Coronary artery (tissue), 2 donors: Measurements from ENCODE around the gene DYNC1I1.

Source experiments
- DNase-seq: peaks from one replicate; pipeline ENCODE4 v3.0.0-alpha.2; 2017; ENCODE audit warnings: low spot score
- H3K27ac ChIP-seq, 2 donors: fragments of 200-600 bp; sonication (generic); one replicate each; pipeline ENCODE4 v1.5.1; 2016 to 2019
- H3K4me3 ChIP-seq: fragments of 200-600 bp; sonication (generic); 2 replicates; pipeline ENCODE4 v1.5.1; 2016; ENCODE audit warnings: mild to moderate bottlenecking, moderate library complexity
- TF ChIP-seq, protein P1 (sequence below): fragments of 200-600 bp; sonication (generic); IDR thresholded peaks from one replicate; pipeline ENCODE4 v1.5.1; 2019; ENCODE audit warnings: antibody characterized with exemption

Gene DYNC1I1

DNA sequence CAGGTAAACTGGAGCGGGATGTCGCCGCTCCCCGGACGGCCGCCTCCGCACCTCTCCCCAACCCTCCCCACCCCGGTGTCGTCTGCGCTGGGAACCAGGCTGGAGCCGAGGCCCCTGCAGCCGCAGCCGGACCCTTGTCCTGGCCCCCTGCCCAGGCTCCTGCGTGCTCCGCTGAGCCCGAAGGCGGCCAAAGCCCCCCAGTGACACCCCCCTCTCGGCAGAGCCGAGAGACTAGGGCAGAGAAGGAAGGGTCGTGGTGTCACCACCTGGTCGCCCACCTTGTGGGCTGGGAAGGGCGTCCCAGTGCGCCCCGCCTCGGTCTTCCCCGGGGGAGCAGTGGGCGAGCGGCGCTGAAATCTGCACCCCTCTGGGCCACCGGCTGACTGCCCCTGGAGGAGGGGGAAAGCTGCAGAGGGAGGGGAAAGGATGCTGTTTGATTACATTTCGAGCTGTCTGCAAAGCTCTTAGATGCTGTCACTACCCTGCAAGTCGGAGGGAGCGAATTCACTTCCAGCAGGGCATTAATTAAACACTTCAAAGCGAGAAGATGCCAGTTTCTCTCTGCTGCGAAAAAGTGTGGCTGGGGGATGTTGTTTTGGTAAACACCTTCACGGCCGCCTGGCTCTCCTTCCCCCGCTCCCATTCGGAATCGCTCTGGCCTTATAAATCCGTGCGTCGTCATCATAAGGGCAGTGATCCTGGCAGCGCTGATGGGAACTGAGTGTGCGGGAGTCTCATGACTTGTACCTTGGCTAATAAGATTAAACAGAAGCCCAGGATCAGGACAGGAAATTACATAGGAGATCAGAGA lies 622 bp downstream of the DYNC1I1 start:
- TF ChIP-seq, protein P1, sequence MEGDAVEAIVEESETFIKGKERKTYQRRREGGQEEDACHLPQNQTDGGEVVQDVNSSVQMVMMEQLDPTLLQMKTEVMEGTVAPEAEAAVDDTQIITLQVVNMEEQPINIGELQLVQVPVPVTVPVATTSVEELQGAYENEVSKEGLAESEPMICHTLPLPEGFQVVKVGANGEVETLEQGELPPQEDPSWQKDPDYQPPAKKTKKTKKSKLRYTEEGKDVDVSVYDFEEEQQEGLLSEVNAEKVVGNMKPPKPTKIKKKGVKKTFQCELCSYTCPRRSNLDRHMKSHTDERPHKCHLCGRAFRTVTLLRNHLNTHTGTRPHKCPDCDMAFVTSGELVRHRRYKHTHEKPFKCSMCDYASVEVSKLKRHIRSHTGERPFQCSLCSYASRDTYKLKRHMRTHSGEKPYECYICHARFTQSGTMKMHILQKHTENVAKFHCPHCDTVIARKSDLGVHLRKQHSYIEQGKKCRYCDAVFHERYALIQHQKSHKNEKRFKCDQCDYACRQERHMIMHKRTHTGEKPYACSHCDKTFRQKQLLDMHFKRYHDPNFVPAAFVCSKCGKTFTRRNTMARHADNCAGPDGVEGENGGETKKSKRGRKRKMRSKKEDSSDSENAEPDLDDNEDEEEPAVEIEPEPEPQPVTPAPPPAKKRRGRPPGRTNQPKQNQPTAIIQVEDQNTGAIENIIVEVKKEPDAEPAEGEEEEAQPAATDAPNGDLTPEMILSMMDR, result no peak
- H3K4me3 ChIP-seq, result peak overlapping the region; percentile 93
- DNase-seq, result no peak
- H3K27ac ChIP-seq, result peak overlapping the region; percentile 6 to 30

DNA sequence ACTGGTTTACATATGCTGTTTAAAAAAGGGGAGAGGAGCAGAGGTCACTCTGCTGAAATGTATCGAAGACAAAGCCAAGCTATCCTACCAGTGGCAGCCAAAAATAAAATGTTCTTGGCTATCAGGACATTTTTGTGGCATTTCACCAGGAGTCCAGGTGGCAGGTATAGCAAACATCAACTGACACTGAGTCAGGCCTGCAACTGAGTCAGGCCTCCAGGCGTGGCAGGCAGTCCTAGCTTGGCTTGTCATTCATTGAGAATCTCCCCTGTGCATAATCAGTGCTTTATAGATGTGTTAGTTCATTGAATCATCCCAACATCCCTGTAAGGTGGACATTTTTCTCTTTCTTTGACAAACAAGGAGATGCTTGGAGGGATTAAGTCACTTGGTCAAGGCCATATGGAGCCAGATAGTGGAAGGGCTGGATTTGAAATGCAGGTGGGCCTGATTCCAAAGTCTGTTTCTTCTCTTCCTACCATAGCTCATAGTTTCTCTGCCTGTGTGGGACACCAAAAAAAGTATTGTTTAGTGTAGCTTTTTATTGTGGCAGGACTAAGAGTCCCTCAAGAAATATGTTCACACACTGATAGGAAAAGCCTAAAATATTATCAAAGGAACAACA lies 4.3 kb downstream of the DYNC1I1 start:
- H3K4me3 ChIP-seq, result no peak overlapping the region
- TF ChIP-seq, protein P1, result no peak
- DNase-seq, result no peak
- no peak overlapping the region for H3K27ac ChIP-seq

DNA sequence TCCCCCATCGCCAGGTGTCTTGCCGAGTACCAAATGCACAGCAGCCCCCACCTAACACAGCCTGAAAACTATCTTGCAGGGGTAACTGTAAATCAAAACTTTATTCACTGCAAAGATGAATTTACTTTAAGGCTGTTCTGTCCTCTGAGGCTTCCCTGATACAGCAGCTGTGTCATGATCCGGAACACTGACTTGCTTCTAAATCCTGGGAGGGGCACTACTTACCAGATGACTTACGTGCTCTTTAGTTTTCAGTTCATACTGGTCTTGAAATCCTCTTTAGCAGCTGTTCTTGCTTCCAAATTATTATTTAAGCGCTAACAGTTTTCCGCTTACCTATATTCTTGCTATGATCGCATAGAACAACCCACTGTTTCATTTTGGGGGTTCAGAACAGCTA lies 4.9 kb downstream of the DYNC1I1 start:
- no peak for DNase-seq
- Histone ChIP-seq H3K27ac (no peak overlapping the region), H3K4me3 (no peak overlapping the region)
- TF ChIP-seq, protein P1, result no peak

DNA sequence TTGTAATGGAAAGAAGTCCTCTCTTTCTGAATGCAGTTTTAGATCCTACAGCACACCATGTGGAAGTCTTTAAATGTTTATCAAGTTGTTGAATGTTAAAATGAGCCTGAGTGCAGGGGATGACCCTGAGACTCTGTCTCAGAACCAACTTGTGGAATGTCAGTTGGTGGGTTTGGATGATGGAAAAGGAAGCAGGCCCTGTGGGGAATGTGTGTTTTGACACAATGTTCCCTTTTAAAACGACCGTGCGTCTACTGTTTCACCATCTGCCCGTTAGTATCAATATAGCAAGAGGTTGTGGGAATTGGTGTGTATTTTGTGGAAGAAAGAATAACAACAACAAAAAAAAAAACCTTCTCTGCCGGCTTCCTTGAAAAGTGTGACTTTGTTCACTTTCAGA lies 8.3 kb downstream of the DYNC1I1 start:
- no peak overlapping the region for H3K27ac ChIP-seq
- no peak overlapping the region for H3K4me3 ChIP-seq
- TF ChIP-seq, protein P1, result no peak
- no peak for DNase-seq

DNA sequence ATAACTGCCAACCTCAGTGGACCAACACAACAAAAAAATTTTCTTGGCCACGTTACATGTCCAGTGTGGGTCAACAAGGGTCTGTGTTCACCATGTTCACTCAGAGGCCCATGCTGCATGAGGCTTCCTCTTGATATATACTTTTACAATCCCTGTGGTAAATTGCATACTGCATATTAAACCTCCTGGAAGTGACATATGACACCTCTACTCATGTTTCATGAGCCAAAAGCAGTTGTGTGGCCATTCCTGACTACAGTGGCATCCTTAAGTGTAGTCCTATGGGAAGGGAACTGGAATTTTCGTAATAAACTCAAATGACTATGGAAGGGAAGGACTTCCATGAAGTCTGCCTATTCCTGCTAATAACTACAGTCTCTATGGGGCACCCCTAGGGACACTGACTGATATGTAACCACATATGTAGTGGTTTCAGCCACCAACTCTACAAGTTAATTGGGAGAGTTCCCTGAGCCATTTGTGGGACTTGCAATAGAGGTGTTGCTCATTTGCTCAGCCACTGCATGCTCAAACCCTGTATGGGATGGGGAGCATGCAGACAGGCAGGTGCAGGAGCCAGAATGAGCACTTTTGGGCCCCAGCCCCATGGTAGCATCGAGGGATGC lies 9.7 kb downstream of the DYNC1I1 start:
- Histone ChIP-seq H3K4me3 (no peak overlapping the region), H3K27ac (no peak overlapping the region)
- DNase-seq, result no peak
- TF ChIP-seq, protein P1, result no peak

DNA sequence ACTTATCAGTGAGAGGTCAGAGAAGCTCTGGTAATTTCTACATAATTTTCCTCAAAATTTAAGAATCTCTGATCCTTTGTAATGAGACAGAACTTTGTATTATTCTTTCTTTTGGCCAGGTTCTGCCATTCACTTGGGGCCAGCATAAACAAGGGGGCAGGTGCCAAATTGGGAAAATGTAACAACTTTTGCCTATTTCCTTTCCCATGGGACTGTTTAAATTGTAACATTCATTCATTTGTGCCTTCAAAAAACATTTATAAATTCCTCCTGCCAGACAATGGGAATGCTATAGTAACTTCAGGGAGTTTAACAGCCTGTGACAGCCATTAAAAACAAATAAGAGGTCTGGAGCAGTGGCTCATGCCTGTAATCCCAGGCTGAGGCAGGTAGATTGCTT lies 12.4 kb downstream of the DYNC1I1 start:
- DNase-seq, result no peak
- Histone ChIP-seq H3K27ac (no peak overlapping the region), H3K4me3 (no peak overlapping the region)
- TF ChIP-seq, protein P1, result no peak
